WI38 (cell line): ENCODE data around the gene FKBP10.

Source experiments
- H3K4me3 ChIP-seq: 2 replicates; pipeline ENCODE4 v1.5.1; 2011; ENCODE audit warnings: low read depth, mild to moderate bottlenecking, control low read depth, low read length
- CTCF ChIP-seq: IDR thresholded peaks from 2 replicates; pipeline ENCODE4 v1.5.1; 2012; ENCODE audit warnings: low read depth, mild to moderate bottlenecking, control low read depth, low read length

Gene FKBP10

DNA sequence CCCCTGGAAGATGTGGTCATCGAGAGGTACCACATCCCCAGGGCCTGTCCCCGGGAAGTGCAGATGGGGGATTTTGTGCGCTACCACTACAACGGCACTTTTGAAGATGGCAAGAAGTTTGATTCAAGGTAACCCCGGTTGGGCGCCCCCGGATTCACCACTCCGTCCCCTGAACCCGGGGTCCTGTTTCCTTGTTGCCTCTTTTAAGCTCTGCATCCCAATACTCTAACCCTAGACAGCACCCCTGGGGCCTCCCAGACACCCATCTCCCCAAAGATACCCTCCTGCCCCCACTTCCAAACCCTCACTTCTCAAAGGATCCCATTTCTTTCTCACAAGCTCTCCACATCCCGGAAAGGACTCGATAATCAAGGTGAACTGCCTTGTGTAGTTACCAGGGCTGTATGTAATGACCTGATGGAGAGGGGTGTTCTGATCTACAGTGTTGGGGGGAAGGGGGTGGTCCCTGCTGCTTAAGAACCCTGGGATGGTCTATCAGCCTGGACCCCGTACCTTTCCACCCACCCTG, 412 bp downstream of the FKBP10 start:
- H3K4me3 ChIP-seq, result peak overlapping the region; percentile 95
- no peak for TF ChIP-seq CTCF

- H3K4me3 ChIP-seq, result peak overlapping the region; percentile 95
Observed at GRCh38 chr17:41813699-41814124, 908 bp downstream of the FKBP10 start.

DNA sequence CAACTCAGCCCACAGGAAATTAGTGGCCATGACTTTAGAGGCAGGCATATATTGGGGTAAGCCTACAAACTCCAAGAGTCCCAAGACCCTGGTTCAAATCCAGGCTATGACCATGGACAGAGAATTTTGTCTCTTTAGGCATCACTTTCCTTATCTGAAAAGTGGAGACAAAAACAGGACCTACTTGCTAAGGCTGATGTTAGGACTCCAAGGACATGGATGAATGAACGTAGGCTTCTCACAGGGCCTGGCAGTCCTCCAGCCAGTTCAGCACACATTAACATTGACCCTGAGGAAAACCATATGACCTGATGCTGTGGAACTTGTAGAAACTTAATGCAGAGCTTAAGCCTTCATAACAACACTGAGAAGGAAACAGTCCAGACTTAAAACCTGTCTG, 1.4 kb downstream of the FKBP10 start:
- peak overlapping the region; percentile 95 for H3K4me3 ChIP-seq
- TF ChIP-seq CTCF, result no peak

More at GRCh38 chr17:41813699-41814124, 908 bp downstream of the FKBP10 start:
- TF ChIP-seq CTCF, result no peak

DNA sequence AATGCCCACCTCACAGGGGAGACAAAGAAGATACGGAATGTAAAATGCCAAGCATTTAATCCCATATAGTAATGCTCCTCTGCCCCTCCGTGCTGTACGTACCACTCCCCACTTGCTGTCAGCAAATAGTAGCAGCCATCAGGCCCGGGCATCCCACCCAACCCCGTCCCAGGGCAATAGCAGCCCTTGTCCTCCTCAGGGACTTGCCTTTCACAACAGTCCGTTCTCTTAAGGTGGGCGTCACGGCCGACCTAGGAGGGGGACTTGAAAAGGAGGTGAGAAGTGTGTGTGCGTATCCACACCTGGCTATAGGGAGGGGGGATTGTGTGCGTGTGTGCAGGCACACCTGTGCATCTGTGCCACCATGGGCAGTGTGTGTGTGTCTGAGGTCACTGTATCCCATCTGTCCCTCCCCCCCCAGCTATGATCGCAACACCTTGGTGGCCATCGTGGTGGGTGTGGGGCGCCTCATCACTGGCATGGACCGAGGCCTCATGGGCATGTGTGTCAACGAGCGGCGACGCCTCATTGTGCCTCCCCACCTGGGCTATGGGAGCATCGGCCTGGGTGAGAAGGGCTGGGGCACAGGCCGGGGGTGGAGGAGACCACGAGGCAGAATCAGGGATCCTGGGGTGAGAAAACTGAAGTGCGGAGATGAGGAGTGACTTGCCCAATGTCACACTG, 4.0 kb downstream of the FKBP10 start:
- no peak overlapping the region for H3K4me3 ChIP-seq
- no peak for TF ChIP-seq CTCF

GRCh38 chr17:41818024-41818423, 5.2 kb downstream of the FKBP10 start:
- H3K4me3 ChIP-seq, result no peak overlapping the region
- no peak for TF ChIP-seq CTCF

GRCh38 chr17:41821776-41822175, 9.0 kb downstream of the FKBP10 start:
- no peak overlapping the region for H3K4me3 ChIP-seq
- TF ChIP-seq CTCF, result no peak
